SK-N-SH (cell line): ENCODE results near the gene NDUFS6. TPM values are rescaled to one million over a fixed set of nuclear protein-coding genes. Genes with fewer than 3 reads are reported as not detected.

Experiments
- CTCF ChIA-PET: fragments of 300-600, 350-600 bp; formaldehyde crosslinking; extraction: SDS; loops from one replicate; lab custom pipeline; 2021; lab: Yijun Ruan, JAX
- POLR2A ChIA-PET: fragments of 350-600 bp; sonication (Branson Sonifier 250); formaldehyde crosslinking; extraction: SDS; loops from one replicate; lab custom pipeline; 2020; ENCODE audit warnings: antibody characterized with exemption, inconsistent platforms; lab: Yijun Ruan, JAX
- DNase-seq: peaks from one replicate; pipeline ENCODE4 v3.0.0; 2012
- H2AFZ ChIP-seq: fragments of 200-600 bp; sonication (generic); 2 replicates; pipeline ENCODE4 v1.8.1; 2016; ENCODE audit warnings: antibody characterized with exemption, mild to moderate bottlenecking, low read depth
- H3F3A ChIP-seq: fragments of 200-600 bp; sonication (generic); replicated peaks from 2 replicates; pipeline ENCODE3; 2016; ENCODE audit warnings: antibody characterized with exemption, mild to moderate bottlenecking; ENCODE audit not compliant: insufficient read depth
- H3K27ac ChIP-seq, 2 experiments: fragments of 200-500 bp in 1 of 2; fragments of 200-600 bp in 1 of 2; sonication (Bioruptor generic) in 1 of 2; sonication (generic), shearing (Covaris generic) in 1 of 2; 2 replicates each; pipeline versions ENCODE4 v1.5.1 to v1.6.1; 2014 to 2016; ENCODE audit warnings: low read depth in 2 of 2, inconsistent platforms in 1 of 2, low read length in 1 of 2, mild to moderate bottlenecking in 1 of 2, mixed read lengths in 1 of 2
- H3K27me3 ChIP-seq: fragments of 200-600 bp; sonication (generic), shearing (Covaris generic); 2 replicates; pipeline ENCODE4 v1.6.1; 2016; ENCODE audit warnings: mixed run types; ENCODE audit not compliant: insufficient read depth
- H3K36me3 ChIP-seq, 2 experiments: fragments of 200-500 bp in 1 of 2; fragments of 200-600 bp in 1 of 2; sonication (Bioruptor generic) in 1 of 2; sonication (generic) in 1 of 2; replicated peaks in 1 of 2; 2 replicates each; pipeline versions ENCODE3 to v1.5.1; 2014 to 2016; ENCODE audit warnings: low read length in 1 of 2, mild to moderate bottlenecking in 1 of 2; ENCODE audit not compliant: insufficient read depth in 2 of 2, control insufficient read depth in 1 of 2
- H3K4me1 ChIP-seq, 2 experiments: fragments of 200-500 bp in 1 of 2; fragments of 200-600 bp in 1 of 2; sonication (Bioruptor generic) in 1 of 2; sonication (generic), shearing (Covaris generic) in 1 of 2; 2 replicates each; pipeline versions ENCODE4 v1.5.1 to v1.6.1; 2014 to 2016; ENCODE audit warnings: low read depth in 1 of 2, low read length in 1 of 2, mixed run types in 1 of 2; ENCODE audit not compliant: insufficient read depth in 2 of 2, control insufficient read depth in 1 of 2
- H3K4me2 ChIP-seq: fragments of 200-600 bp; sonication (generic), shearing (Covaris generic); 2 replicates; pipeline ENCODE4 v1.6.1; 2017; ENCODE audit warnings: mixed run types
- H3K4me3 ChIP-seq, 2 experiments: fragments of 200-500 bp in 1 of 2; fragments of 200-600 bp in 1 of 2; sonication (Bioruptor generic) in 1 of 2; sonication (generic), shearing (Covaris generic) in 1 of 2; 2 replicates each; pipeline versions ENCODE4 v1.5.1 to v1.8.1; 2014 to 2016; ENCODE audit warnings: low read depth in 2 of 2, inconsistent platforms in 1 of 2, low read length in 1 of 2, mild to moderate bottlenecking in 1 of 2, mixed read lengths in 1 of 2, moderate library complexity in 1 of 2
- H3K79me2 ChIP-seq: fragments of 200-600 bp; sonication (generic); 2 replicates; pipeline ENCODE4 v1.8.1; 2017; ENCODE audit warnings: mild to moderate bottlenecking; ENCODE audit not compliant: insufficient read depth
- H3K9ac ChIP-seq: fragments of 200-600 bp; sonication (generic); 2 replicates; pipeline ENCODE4 v1.6.1; 2017; ENCODE audit warnings: mixed run types
- H3K9me2 ChIP-seq: fragments of 200-600 bp; sonication (generic); 2 replicates; pipeline ENCODE4 v1.6.1; 2017; ENCODE audit warnings: mixed run types
- H3K9me3 ChIP-seq: fragments of 200-600 bp; sonication (generic); 2 replicates; pipeline ENCODE4 v1.6.1; 2017; ENCODE audit warnings: mixed run types, mild to moderate bottlenecking, moderate library complexity
- H4K20me1 ChIP-seq: fragments of 200-600 bp; sonication (generic); 2 replicates; pipeline ENCODE4 v1.6.1; 2017; ENCODE audit warnings: mild to moderate bottlenecking, mixed run types; ENCODE audit not compliant: insufficient read depth
- EP300 ChIP-seq, 2 experiments: IDR thresholded peaks; 2 replicates each; pipeline versions ENCODE4 v1.4.0 to v1.6.1; 2012; ENCODE audit warnings: borderline replicate concordance in 1 of 2, low read depth in 1 of 2, low read length in 1 of 2
- FOXJ3 ChIP-seq: sonication (generic); formaldehyde crosslinking; IDR thresholded peaks from 2 replicates; pipeline ENCODE4 v1.5.1; 2020; ENCODE audit warnings: mild to moderate bottlenecking, missing genetic modification reagents
- FOXM1 ChIP-seq: IDR thresholded peaks from 2 replicates; pipeline ENCODE4 v1.4.0; 2012; ENCODE audit warnings: low read depth, mild to moderate bottlenecking
- MEF2A ChIP-seq: IDR thresholded peaks from 2 replicates; pipeline ENCODE4 v1.4.0; 2012; ENCODE audit warnings: low read depth, borderline replicate concordance
- RAD21 ChIP-seq: IDR thresholded peaks from 2 replicates; pipeline ENCODE4 v1.6.1; 2012; ENCODE audit warnings: mild to moderate bottlenecking, low read length
- SIN3A ChIP-seq: IDR thresholded peaks from 2 replicates; pipeline ENCODE4 v1.6.1; 2012; ENCODE audit warnings: low read depth, mild to moderate bottlenecking, low read length, moderate library complexity, borderline replicate concordance
- SMC3 ChIP-seq: IDR thresholded peaks from 2 replicates; pipeline ENCODE4 v1.6.1; 2012; ENCODE audit warnings: low read depth, low read length, improper control_type of control experiment
- WGBS: methylation state at CpG from one replicate; pipeline ENCODE4 v1.1.6; 2017; ENCODE audit warnings: low lambda C conversion rate; 5-methylcytosine and 5-hydroxymethylcytosine counted together
- polyA plus RNA-seq, 3 experiments: library from polyadenylated mRNA; depleted of rRNA; stranded (reverse); fragments of >200 nt; gene quantifications; 2 replicates each; pipeline ENCODE4 v1.2.3, GENCODE V29; 2012
- TF ChIP-seq, protein P1 (sequence below): IDR thresholded peaks from 2 replicates; pipeline ENCODE4; 2012
- TF ChIP-seq, protein P2 (sequence below): IDR thresholded peaks from 2 replicates; pipeline ENCODE4 v1.4.0; 2012; ENCODE audit warnings: low read depth, borderline replicate concordance
- TF ChIP-seq, protein P3 (sequence below): IDR thresholded peaks from 2 replicates; pipeline ENCODE4 v1.6.1; 2012; ENCODE audit warnings: mild to moderate bottlenecking, low read depth, low read length, moderate library complexity
- TF ChIP-seq, protein P4 (sequence below): IDR thresholded peaks from 2 replicates; pipeline ENCODE4 v1.4.0; 2012; ENCODE audit warnings: low read depth, borderline replicate concordance
- TF ChIP-seq, protein P5 (sequence below): fragments of 150-350 bp; IDR thresholded peaks from 2 replicates; pipeline ENCODE4 v1.6.1; 2017; ENCODE audit warnings: antibody characterized with exemption, low read length, low read depth, borderline replicate concordance

NDUFS6 gene
- polyA plus RNA-seq, 1 of the 3 experiments (the other 2 are of a cell fraction): 316 TPM

DNA sequence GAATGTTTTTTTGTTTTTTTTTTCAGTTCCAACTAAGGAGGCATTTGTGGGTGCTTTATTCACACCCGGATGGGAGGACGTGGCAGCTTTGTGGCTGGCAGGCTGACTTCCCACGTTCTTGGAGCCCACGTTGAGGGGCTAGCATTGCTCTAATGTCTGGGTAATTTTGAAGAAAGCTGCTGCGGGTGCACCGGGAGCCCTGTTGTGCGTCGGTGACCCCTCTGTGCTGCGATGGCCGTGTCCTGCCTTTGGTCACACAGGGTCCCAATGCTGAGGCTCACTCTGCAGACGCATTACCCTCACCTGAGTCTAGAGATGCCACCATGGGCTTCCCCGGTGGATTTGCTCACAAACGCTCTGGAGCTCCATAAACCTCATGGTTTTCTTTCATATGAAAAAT is 34.2 kb downstream of the NDUFS6 start:
- Histone ChIP-seq H3F3A (no peaks in the 10 kb centered on the region), H3K27ac (no peak overlapping the region), H3K4me3 (no peak overlapping the region), H3K4me2 (no peak overlapping the region), H3K79me2 (no peaks in the 10 kb centered on the region), H2AFZ (no peak overlapping the region), H4K20me1 (no peaks in the 10 kb centered on the region), H3K4me1 (no peaks in the 10 kb centered on the region), H3K9me2 (no peaks in the 10 kb centered on the region), H3K9me3 (no peaks in the 10 kb centered on the region), H3K27me3 (peaks cover 88% of the 10 kb centered on the region), H3K9ac (no peak overlapping the region), H3K36me3 (no peaks in the 10 kb centered on the region)
- DNase-seq: peak; percentile 15
- CTCF ChIA-PET: no interaction called here
- POLR2A ChIA-PET: no interaction called here
- 26% methylated on average over 13 of the region's 13 CpGs for WGBS
- TF ChIP-seq EP300 (IDR thresholded peaks at IDR 0.05; ENCODE audit: borderline replicate concordance in 1 of 2, low read depth in 1 of 2, low read length in 1 of 2): no peak

DNA sequence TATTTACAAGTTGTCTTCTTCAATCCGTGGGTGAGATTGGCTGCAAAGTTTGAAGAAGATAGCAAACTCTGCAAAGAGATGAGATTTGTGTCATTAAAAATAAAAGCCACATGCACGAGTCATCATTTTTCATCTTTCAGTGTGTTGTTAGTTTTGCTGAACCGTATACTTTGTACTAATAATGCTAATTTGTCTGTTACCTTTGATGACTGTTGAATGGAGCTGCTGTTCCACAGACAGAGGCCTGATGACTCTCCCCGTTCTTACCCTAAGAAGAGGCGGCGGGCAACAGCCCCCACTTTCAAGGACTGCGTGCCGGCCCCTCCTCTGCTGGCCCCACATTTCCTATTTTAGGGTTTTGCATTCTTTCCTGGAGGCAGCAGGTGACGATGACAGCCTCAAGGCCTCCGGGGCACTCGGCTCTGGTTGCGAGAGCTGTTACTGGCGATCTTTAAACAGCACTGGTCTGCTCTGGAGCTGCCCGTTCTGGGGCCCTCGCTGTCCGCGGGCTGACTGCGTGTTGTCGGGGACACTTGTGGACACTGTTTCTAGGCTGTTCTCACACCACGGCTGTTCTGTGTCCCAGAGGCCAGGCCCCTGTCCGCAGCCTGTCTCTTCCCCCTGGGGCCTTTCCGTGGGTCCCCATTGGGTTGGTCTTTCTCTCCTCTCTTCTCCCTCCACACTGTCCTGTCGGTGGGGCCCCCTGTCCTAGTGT is 35.1 kb downstream of the NDUFS6 start:
- 46% methylated on average over 19 of the region's 23 CpGs for WGBS
- Histone ChIP-seq H3K36me3 (no peaks in the 10 kb centered on the region), H3K4me1 (no peaks in the 10 kb centered on the region), H3K27ac (no peak overlapping the region), H3F3A (no peaks in the 10 kb centered on the region), H3K9me3 (no peaks in the 10 kb centered on the region), H2AFZ (no peak overlapping the region), H3K27me3 (peaks cover 97% of the 10 kb centered on the region), H4K20me1 (no peaks in the 10 kb centered on the region), H3K4me3 (no peak overlapping the region), H3K9ac (no peak overlapping the region), H3K79me2 (no peaks in the 10 kb centered on the region), H3K4me2 (no peak overlapping the region), H3K9me2 (no peaks in the 10 kb centered on the region)
- DNase-seq: no peak
- POLR2A ChIA-PET: no interaction called here
- TF ChIP-seq SMC3 (no peak), FOXJ3 (CRISPR knock-in tag) (no peak), MEF2A (no peak), FOXM1 (no peak), RAD21 (no peak), SIN3A (no peak)
- TF ChIP-seq, protein P1, sequence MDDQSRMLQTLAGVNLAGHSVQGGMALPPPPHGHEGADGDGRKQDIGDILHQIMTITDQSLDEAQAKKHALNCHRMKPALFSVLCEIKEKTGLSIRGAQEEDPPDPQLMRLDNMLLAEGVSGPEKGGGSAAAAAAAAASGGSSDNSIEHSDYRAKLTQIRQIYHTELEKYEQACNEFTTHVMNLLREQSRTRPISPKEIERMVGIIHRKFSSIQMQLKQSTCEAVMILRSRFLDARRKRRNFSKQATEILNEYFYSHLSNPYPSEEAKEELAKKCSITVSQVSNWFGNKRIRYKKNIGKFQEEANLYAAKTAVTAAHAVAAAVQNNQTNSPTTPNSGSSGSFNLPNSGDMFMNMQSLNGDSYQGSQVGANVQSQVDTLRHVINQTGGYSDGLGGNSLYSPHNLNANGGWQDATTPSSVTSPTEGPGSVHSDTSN: no peak
- TF ChIP-seq, protein P2, sequence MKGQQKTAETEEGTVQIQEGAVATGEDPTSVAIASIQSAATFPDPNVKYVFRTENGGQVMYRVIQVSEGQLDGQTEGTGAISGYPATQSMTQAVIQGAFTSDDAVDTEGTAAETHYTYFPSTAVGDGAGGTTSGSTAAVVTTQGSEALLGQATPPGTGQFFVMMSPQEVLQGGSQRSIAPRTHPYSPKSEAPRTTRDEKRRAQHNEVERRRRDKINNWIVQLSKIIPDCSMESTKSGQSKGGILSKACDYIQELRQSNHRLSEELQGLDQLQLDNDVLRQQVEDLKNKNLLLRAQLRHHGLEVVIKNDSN: no peak
- TF ChIP-seq, protein P3, sequence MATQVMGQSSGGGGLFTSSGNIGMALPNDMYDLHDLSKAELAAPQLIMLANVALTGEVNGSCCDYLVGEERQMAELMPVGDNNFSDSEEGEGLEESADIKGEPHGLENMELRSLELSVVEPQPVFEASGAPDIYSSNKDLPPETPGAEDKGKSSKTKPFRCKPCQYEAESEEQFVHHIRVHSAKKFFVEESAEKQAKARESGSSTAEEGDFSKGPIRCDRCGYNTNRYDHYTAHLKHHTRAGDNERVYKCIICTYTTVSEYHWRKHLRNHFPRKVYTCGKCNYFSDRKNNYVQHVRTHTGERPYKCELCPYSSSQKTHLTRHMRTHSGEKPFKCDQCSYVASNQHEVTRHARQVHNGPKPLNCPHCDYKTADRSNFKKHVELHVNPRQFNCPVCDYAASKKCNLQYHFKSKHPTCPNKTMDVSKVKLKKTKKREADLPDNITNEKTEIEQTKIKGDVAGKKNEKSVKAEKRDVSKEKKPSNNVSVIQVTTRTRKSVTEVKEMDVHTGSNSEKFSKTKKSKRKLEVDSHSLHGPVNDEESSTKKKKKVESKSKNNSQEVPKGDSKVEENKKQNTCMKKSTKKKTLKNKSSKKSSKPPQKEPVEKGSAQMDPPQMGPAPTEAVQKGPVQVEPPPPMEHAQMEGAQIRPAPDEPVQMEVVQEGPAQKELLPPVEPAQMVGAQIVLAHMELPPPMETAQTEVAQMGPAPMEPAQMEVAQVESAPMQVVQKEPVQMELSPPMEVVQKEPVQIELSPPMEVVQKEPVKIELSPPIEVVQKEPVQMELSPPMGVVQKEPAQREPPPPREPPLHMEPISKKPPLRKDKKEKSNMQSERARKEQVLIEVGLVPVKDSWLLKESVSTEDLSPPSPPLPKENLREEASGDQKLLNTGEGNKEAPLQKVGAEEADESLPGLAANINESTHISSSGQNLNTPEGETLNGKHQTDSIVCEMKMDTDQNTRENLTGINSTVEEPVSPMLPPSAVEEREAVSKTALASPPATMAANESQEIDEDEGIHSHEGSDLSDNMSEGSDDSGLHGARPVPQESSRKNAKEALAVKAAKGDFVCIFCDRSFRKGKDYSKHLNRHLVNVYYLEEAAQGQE: no peak
- TF ChIP-seq, protein P4, sequence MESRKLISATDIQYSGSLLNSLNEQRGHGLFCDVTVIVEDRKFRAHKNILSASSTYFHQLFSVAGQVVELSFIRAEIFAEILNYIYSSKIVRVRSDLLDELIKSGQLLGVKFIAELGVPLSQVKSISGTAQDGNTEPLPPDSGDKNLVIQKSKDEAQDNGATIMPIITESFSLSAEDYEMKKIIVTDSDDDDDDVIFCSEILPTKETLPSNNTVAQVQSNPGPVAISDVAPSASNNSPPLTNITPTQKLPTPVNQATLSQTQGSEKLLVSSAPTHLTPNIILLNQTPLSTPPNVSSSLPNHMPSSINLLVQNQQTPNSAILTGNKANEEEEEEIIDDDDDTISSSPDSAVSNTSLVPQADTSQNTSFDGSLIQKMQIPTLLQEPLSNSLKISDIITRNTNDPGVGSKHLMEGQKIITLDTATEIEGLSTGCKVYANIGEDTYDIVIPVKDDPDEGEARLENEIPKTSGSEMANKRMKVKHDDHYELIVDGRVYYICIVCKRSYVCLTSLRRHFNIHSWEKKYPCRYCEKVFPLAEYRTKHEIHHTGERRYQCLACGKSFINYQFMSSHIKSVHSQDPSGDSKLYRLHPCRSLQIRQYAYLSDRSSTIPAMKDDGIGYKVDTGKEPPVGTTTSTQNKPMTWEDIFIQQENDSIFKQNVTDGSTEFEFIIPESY: no peak
- TF ChIP-seq, protein P5, sequence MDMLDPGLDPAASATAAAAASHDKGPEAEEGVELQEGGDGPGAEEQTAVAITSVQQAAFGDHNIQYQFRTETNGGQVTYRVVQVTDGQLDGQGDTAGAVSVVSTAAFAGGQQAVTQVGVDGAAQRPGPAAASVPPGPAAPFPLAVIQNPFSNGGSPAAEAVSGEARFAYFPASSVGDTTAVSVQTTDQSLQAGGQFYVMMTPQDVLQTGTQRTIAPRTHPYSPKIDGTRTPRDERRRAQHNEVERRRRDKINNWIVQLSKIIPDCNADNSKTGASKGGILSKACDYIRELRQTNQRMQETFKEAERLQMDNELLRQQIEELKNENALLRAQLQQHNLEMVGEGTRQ: no peak
- TF ChIP-seq, all 33 proteins: peak for 0
- CTCF ChIA-PET: no interaction called here
